BLaER1 (cell line): Measurements from ENCODE around the gene ADAMTS6.
"Not testable (repeated sequence)": the region's sequence is repeated elsewhere in the genome, so short reads cannot be mapped to it uniquely, and the experiment has no call there.

Experiments used
- H3K27ac ChIP-seq: shearing (Covaris generic); formaldehyde crosslinking; 2 replicates; pipeline ENCODE4 v1.8.1; 2022
- H3K27me3 ChIP-seq: shearing (Covaris generic); formaldehyde crosslinking; 2 replicates; pipeline ENCODE4 v1.8.1; 2022
- H3K36me3 ChIP-seq: shearing (Covaris generic); formaldehyde crosslinking; 2 replicates; pipeline ENCODE4 v1.8.1; 2022
- H3K4me1 ChIP-seq: shearing (Covaris generic); formaldehyde crosslinking; 2 replicates; pipeline ENCODE4 v1.8.1; 2022
- H3K4me2 ChIP-seq: shearing (Covaris generic); formaldehyde crosslinking; 2 replicates; pipeline ENCODE4 v1.8.1; 2022
- H3K4me3 ChIP-seq: shearing (Covaris generic); formaldehyde crosslinking; 2 replicates; pipeline ENCODE4 v1.8.1; 2022
- H3K9ac ChIP-seq: shearing (Covaris generic); formaldehyde crosslinking; 2 replicates; pipeline ENCODE4 v1.8.1; 2022
- H3K9me3 ChIP-seq: shearing (Covaris generic); formaldehyde crosslinking; 2 replicates; pipeline ENCODE4 v1.8.1; 2022
- H4K20me1 ChIP-seq: shearing (Covaris generic); formaldehyde crosslinking; 2 replicates; pipeline ENCODE4 v1.8.1; 2022
- Cebpa-rat ChIP-seq: shearing (Covaris generic); IDR thresholded peaks from 2 replicates; pipeline ENCODE4 v1.8.1; 2022

ADAMTS6 gene

DNA sequence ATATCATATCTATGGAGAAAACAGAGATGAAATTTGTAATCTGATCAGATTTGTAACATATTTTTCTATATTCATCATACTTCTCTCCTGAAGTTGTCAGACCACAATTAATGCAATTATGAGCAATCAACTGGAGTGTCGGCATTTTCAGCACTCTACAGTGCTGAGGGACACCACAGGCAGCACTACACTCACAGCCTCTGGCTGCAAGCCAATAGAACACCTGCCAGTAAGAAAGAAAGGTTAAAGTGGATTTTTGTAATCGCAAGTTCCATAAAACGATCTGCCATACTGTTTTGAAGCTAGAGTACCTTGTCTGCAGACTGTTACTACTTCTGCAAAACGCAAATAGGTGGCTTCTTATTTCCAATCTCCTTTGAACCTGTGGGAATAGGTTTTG is 147.6 kb downstream of the ADAMTS6 start:
- Histone ChIP-seq H3K9me3 (peaks cover 8% of the 10 kb centered on the region; the same call in 1 of the 2 replicates), H3K4me3 (no peak overlapping the region), H3K4me2 (no peak overlapping the region), H4K20me1 (no peaks in the 10 kb centered on the region), H3K9ac (no peak overlapping the region), H3K4me1 (no peaks in the 10 kb centered on the region), H3K27me3 (no peaks in the 10 kb centered on the region), H3K27ac (no peak overlapping the region), H3K36me3 (no peaks in the 10 kb centered on the region)
- TF ChIP-seq Cebpa-rat, result no peak

DNA sequence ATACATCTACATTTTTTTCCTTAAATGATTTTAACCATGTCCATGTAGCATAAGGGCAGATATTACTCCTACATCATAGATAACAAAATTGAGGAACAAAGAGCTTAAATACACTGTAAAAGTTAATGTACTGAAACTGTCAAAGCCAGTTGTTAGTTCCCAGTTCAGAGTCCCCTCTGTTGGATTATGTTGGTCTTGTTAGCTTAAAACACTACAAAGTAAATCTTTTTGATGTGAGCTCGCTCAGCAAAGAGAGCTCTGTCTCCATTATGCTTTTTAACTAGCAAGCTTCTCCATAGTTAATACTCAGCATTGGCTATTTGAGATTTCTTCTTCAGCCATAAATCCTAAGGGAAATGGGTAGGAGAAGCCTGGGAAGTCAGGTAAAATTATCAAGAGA is 149.1 kb downstream of the ADAMTS6 start:
- H4K20me1 ChIP-seq, result no peaks in the 10 kb centered on the region
- H3K27ac ChIP-seq, result no peak overlapping the region
- TF ChIP-seq Cebpa-rat, result no peak

DNA sequence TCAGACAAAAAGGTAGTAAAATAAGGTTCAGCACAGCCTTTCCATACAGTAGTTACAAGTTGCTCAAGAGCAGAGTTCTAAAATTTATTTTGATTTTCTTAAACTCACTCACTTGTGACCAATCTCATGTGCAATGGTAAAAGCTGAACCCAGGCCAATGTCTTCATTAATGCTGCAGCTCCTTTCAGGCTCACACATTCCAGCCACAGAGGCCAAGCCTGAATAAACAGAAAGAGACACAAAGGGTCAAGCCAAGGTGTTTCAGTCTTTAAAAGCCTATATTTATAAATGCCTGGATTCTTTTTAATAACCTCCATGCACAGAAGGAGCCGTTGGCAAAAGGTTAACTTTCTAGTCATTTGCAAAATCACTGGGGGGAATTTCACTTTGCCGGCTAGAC is 152.5 kb downstream of the ADAMTS6 start:
- H3K27me3 ChIP-seq, result no peaks in the 10 kb centered on the region
- no peaks in the 10 kb centered on the region for H4K20me1 ChIP-seq
- no peaks in the 10 kb centered on the region for H3K9me3 ChIP-seq
- H3K4me3 ChIP-seq, result no peak overlapping the region
- H3K4me2 ChIP-seq, result no peak overlapping the region
- no peaks in the 10 kb centered on the region for H3K36me3 ChIP-seq
- H3K4me1 ChIP-seq, result no peaks in the 10 kb centered on the region
- H3K27ac ChIP-seq, result no peak overlapping the region
- no peak overlapping the region for H3K9ac ChIP-seq
- TF ChIP-seq Cebpa-rat, result no peak

More for the DNA sequence above, 149.1 kb downstream of the ADAMTS6 start:
- no peaks in the 10 kb centered on the region for H3K36me3 ChIP-seq
- no peaks in the 10 kb centered on the region for H3K27me3 ChIP-seq
- H3K9ac ChIP-seq, result no peak overlapping the region
- no peaks in the 10 kb centered on the region for H3K4me1 ChIP-seq
- H3K4me3 ChIP-seq, result no peak overlapping the region
- H3K4me2 ChIP-seq, result no peak overlapping the region
- H3K9me3 ChIP-seq, result no peaks in the 10 kb centered on the region

- Histone ChIP-seq H3K9ac (no peak overlapping the region), H3K27ac (no peak overlapping the region), H3K36me3 (no peaks in the 10 kb centered on the region), H3K4me1 (no peaks in the 10 kb centered on the region), H4K20me1 (no peaks in the 10 kb centered on the region), H3K27me3 (no peaks in the 10 kb centered on the region), H3K4me3 (no peak overlapping the region), H3K4me2 (no peak overlapping the region), H3K9me3 (no peaks in the 10 kb centered on the region)
- TF ChIP-seq Cebpa-rat, result no peak
Measured at GRCh38 chr5:65327582-65327981, 154.1 kb downstream of the ADAMTS6 start.

- Histone ChIP-seq H3K9me3 (no peaks in the 10 kb centered on the region), H3K36me3 (no peaks in the 10 kb centered on the region), H3K4me2 (no peak overlapping the region), H3K9ac (no peak overlapping the region), H3K27ac (no peak overlapping the region), H3K27me3 (no peaks in the 10 kb centered on the region), H4K20me1 (no peaks in the 10 kb centered on the region), H3K4me1 (no peaks in the 10 kb centered on the region), H3K4me3 (no peak overlapping the region)
- no peak for TF ChIP-seq Cebpa-rat
Measured at GRCh38 chr5:65326922-65327321, 154.8 kb downstream of the ADAMTS6 start.

- H3K9me3 ChIP-seq, result peaks cover 5% of the 10 kb centered on the region
- H3K27ac ChIP-seq, result no peak overlapping the region
- H3K27me3 ChIP-seq, result no peaks in the 10 kb centered on the region
- no peak for TF ChIP-seq Cebpa-rat
- no peak overlapping the region for H3K4me3 ChIP-seq
- no peak overlapping the region for H3K9ac ChIP-seq
- H3K36me3 ChIP-seq, result no peaks in the 10 kb centered on the region
- no peaks in the 10 kb centered on the region for H3K4me1 ChIP-seq
- H3K4me2 ChIP-seq, result no peak overlapping the region
- no peaks in the 10 kb centered on the region for H4K20me1 ChIP-seq
Measured at GRCh38 chr5:65324226-65324625, 157.5 kb downstream of the ADAMTS6 start.

DNA sequence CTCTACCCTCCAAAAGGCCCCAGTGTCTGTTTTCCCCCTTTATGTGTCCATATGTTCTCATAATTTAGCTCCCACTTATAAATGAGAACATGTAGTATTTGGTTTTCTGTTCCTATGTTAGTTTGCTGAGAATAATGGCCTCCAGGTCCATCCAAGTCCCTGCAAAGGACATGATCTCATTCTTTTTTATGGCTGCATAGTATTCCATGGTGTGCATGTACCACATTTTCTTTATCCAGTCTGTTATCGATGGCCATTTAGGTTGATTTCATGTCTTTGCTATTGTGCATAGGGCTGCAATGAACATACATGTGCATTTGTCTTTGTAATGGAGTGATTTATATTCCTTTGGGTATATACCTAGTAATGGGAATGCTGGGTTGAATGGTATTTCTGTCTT is 161.0 kb downstream of the ADAMTS6 start:
- not testable (repeated sequence) for H3K27ac ChIP-seq, H3K4me2 ChIP-seq, H3K4me1 ChIP-seq, H3K36me3 ChIP-seq, H3K9ac ChIP-seq, H3K27me3 ChIP-seq, H3K9me3 ChIP-seq, H4K20me1 ChIP-seq, H3K4me3 ChIP-seq

DNA sequence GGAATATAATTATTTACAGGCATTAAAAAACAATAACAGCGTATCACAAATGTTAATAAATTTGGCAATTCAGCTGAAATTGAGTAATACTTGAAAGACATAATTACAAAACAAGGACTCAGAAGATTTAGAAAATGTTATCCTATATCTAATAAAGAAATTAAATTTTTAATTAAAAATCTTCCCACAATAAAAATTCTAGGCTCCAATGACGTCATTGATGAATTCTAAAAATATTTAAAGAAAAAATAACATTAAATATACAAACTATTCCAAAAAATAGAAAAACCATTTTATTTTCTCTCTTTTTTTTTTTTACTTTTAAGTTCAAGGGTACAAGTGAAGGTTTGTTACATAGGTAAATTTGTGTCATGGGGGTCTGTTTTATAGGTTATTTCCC is 161.5 kb downstream of the ADAMTS6 start:
- no peaks in the 10 kb centered on the region for H3K27me3 ChIP-seq

DNA sequence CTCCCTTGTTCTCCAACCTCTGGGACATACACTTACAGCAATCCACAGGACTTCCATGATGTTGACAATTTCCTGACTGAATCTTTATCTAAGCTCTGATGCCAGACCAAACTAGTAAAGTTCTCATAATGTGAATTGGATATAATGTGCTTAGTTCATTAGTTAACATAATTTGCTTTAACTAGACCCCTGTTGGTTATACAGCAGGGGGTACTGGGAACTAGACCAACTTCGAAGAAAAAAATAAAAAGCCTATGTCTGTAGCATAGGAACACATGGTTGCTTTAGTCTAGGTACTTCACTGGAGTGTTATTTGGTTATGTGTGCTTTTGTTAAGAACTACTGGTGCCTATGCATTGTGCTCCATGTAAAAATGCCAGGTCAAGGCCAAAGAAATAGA is 173.8 kb downstream of the ADAMTS6 start:
- no peak for TF ChIP-seq Cebpa-rat
- Histone ChIP-seq H3K27me3 (no peaks in the 10 kb centered on the region), H3K4me3 (no peak overlapping the region), H3K36me3 (no peaks in the 10 kb centered on the region), H3K4me1 (no peaks in the 10 kb centered on the region), H4K20me1 (no peaks in the 10 kb centered on the region), H3K27ac (no peak overlapping the region), H3K4me2 (no peak overlapping the region), H3K9me3 (no peaks in the 10 kb centered on the region), H3K9ac (no peak overlapping the region)

More for the DNA sequence above, 161.5 kb downstream of the ADAMTS6 start:
- H3K4me3 ChIP-seq, result no peak overlapping the region
- H3K4me1 ChIP-seq, result no peaks in the 10 kb centered on the region
- no peak overlapping the region for H3K27ac ChIP-seq
- no peaks in the 10 kb centered on the region for H4K20me1 ChIP-seq
- no peak overlapping the region for H3K9ac ChIP-seq
- H3K4me2 ChIP-seq, result no peak overlapping the region
- H3K36me3 ChIP-seq, result no peaks in the 10 kb centered on the region
- no peak for TF ChIP-seq Cebpa-rat
- peaks cover 5% of the 10 kb centered on the region for H3K9me3 ChIP-seq

DNA sequence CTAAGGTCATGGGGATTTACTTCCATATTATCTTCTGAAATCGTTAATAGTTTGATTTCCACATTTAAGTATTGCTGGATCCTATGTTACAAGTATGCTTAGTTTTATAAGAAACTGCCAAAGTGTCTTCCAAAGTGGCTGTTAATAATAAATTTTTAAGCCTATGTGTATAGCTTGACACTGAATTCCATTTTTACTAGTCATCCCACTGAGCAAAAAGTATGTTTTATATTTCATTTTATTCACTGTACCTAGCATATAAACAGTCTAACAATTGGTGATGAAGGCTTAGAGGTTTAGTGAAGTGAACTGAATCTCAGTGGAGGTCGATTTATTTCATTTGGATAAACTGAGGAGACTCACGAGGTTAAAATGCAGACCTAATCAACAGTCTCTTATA is 174.6 kb downstream of the ADAMTS6 start:
- Histone ChIP-seq H3K4me2 (no peak overlapping the region), H3K36me3 (no peaks in the 10 kb centered on the region), H3K4me1 (no peaks in the 10 kb centered on the region), H3K9me3 (no peaks in the 10 kb centered on the region), H3K27me3 (no peaks in the 10 kb centered on the region), H3K27ac (no peak overlapping the region), H3K9ac (no peak overlapping the region), H3K4me3 (no peak overlapping the region), H4K20me1 (no peaks in the 10 kb centered on the region)
- TF ChIP-seq Cebpa-rat, result no peak

GRCh38 chr5:65305913-65306312 is 175.8 kb downstream of the ADAMTS6 start:
- no peaks in the 10 kb centered on the region for H3K36me3 ChIP-seq
- H4K20me1 ChIP-seq, result no peaks in the 10 kb centered on the region
- no peak overlapping the region for H3K9ac ChIP-seq
- no peaks in the 10 kb centered on the region for H3K4me1 ChIP-seq
- no peaks in the 10 kb centered on the region for H3K27me3 ChIP-seq
- no peak overlapping the region for H3K4me3 ChIP-seq
- no peaks in the 10 kb centered on the region for H3K9me3 ChIP-seq
- TF ChIP-seq Cebpa-rat, result no peak
- no peak overlapping the region for H3K27ac ChIP-seq
- no peak overlapping the region for H3K4me2 ChIP-seq
